ENCODE data around the gene C3orf49. TPM values are rescaled to one million over a fixed set of nuclear protein-coding genes. Genes with fewer than 3 reads are reported as not detected.

The C3orf49 gene
- total RNA-seq, 4 donors from 2014 or later = not detected

- WGBS, 2 donors = 43 to 67% methylated on average over 1 of the region's 1 CpG
- TF ChIP-seq CTCF (IDR thresholded peaks at IDR 0.05) (no peak), POLR2A (IDR thresholded peaks at IDR 0.05) (no peak)
- Histone ChIP-seq H3K36me3 (no peaks in the 10 kb centered on the region), H3K4me1 (peaks cover 0 to 15% (median 0%) of the 10 kb centered on the region in 3 donors), H3K27ac (no peak overlapping the region), H3K4me3 (no peak overlapping the region), H3K9me3 (no peaks in the 10 kb centered on the region), H3K27me3 (no peaks in the 10 kb centered on the region)
- no peak for DNase-seq
- intact Hi-C loops (cut with DNase I) = no loop called here
Observed at GRCh38 chr3:63847718-63848450, 28.8 kb downstream of the C3orf49 start.

- H3K4me1 ChIP-seq = peaks cover 0 to 15% (median 0%) of the 10 kb centered on the region in 3 donors
- no peak overlapping the region for H3K27ac ChIP-seq
- intact Hi-C loops (cut with DNase I) = no loop called here
- no peak for TF ChIP-seq POLR2A (IDR thresholded peaks at IDR 0.05)
- no peaks in the 10 kb centered on the region for H3K36me3 ChIP-seq
- DNase-seq = no peak
- 93 to 95% methylated on average over 4 of the region's 4 CpGs for WGBS, 2 donors
- H3K9me3 ChIP-seq = no peaks in the 10 kb centered on the region
- H3K27me3 ChIP-seq = no peaks in the 10 kb centered on the region
- H3K4me3 ChIP-seq = no peak overlapping the region
Observed at GRCh38 chr3:63849175-63849574, 30.1 kb downstream of the C3orf49 start.

GRCh38 chr3:63851287-63851686, 32.2 kb downstream of the C3orf49 start:
- Histone ChIP-seq H3K27me3 (no peaks in the 10 kb centered on the region), H3K27ac (no peak overlapping the region), H3K4me3 (no peak overlapping the region), H3K4me1 (peaks cover 0 to 27% (median 9%) of the 10 kb centered on the region in 3 donors), H3K36me3 (no peaks in the 10 kb centered on the region), H3K9me3 (no peaks in the 10 kb centered on the region)
- intact Hi-C loops (cut with DNase I) = no loop called here
- 95% methylated on average over 3 of the region's 3 CpGs for WGBS, 2 donors
- TF ChIP-seq POLR2A (IDR thresholded peaks at IDR 0.05) = no peak
- no peak for TF ChIP-seq CTCF (IDR thresholded peaks at IDR 0.05)
- no peak for DNase-seq

GRCh38 chr3:63853106-63853505, 34.0 kb downstream of the C3orf49 start:
- Histone ChIP-seq H3K4me1 (peaks cover 0 to 19% (median 9%) of the 10 kb centered on the region in 3 donors), H3K4me3 (no peak overlapping the region), H3K9me3 (no peaks in the 10 kb centered on the region), H3K27ac (no peak overlapping the region), H3K27me3 (no peaks in the 10 kb centered on the region), H3K36me3 (no peaks in the 10 kb centered on the region)
- intact Hi-C loops (cut with DNase I) = no loop called here
- no peak for DNase-seq
- WGBS, 2 donors = 72 to 81% methylated on average over 3 to 4 of the region's 4 CpGs
- no peak for TF ChIP-seq CTCF (IDR thresholded peaks at IDR 0.05)
- no peak for TF ChIP-seq POLR2A (IDR thresholded peaks at IDR 0.05)

- Histone ChIP-seq H3K4me1 (peaks cover 0 to 18% (median 9%) of the 10 kb centered on the region in 3 donors), H3K36me3 (no peaks in the 10 kb centered on the region), H3K27ac (peak overlapping the region in 2 of 4 donors; percentile 12 to 61), H3K4me3 (no peak overlapping the region), H3K27me3 (no peaks in the 10 kb centered on the region), H3K9me3 (no peaks in the 10 kb centered on the region)
- DNase-seq = no peak
- WGBS, 2 donors = 7 to 12% methylated on average over 1 of the region's 1 CpG
- intact Hi-C loops (cut with DNase I) = no loop called here
- TF ChIP-seq CTCF (IDR thresholded peaks at IDR 0.05) (no peak), POLR2A (IDR thresholded peaks at IDR 0.05) (no peak)
Observed at GRCh38 chr3:63855333-63855940, 36.3 kb downstream of the C3orf49 start.

Data from esophagus squamous epithelium (tissue), 5 donors.